Panc1 (cell line): ENCODE data around the gene CDK17.

Experiments
- POLR2AphosphoS5 ChIP-seq: IDR thresholded peaks from 2 replicates; pipeline ENCODE4 v1.6.1; 2012; ENCODE audit warnings: mild to moderate bottlenecking, low read depth, low read length, moderate library complexity
- SIN3A ChIP-seq: IDR thresholded peaks from 2 replicates; pipeline ENCODE4 v1.6.1; 2012; ENCODE audit warnings: low read depth, mild to moderate bottlenecking, low read length, moderate library complexity, borderline replicate concordance; ENCODE audit not compliant: insufficient read depth
- TCF7L2 ChIP-seq: IDR thresholded peaks from 2 replicates; pipeline ENCODE4 v1.6.1; 2011; ENCODE audit warnings: mild to moderate bottlenecking, low read depth, low read length, inconsistent platforms
- TF ChIP-seq, protein P1 (sequence below), 2 experiments: IDR thresholded peaks; 2 replicates each; pipeline ENCODE4 v1.6.1; 2011 to 2012; ENCODE audit warnings: low read depth in 2 of 2, control low read depth in 1 of 2, low read length in 1 of 2, mild to moderate bottlenecking in 1 of 2, moderate library complexity in 1 of 2; ENCODE audit not compliant: insufficient read depth in 1 of 2
- TF ChIP-seq, protein P2 (sequence below): fragments of 450-650 bp; IDR thresholded peaks from 2 replicates; pipeline ENCODE4 v1.5.1; 2017; ENCODE audit warnings: mild to moderate bottlenecking

GRCh38 chr12:96344124-96344695 lies 56.0 kb downstream of the CDK17 start:
- TF ChIP-seq, protein P1, sequence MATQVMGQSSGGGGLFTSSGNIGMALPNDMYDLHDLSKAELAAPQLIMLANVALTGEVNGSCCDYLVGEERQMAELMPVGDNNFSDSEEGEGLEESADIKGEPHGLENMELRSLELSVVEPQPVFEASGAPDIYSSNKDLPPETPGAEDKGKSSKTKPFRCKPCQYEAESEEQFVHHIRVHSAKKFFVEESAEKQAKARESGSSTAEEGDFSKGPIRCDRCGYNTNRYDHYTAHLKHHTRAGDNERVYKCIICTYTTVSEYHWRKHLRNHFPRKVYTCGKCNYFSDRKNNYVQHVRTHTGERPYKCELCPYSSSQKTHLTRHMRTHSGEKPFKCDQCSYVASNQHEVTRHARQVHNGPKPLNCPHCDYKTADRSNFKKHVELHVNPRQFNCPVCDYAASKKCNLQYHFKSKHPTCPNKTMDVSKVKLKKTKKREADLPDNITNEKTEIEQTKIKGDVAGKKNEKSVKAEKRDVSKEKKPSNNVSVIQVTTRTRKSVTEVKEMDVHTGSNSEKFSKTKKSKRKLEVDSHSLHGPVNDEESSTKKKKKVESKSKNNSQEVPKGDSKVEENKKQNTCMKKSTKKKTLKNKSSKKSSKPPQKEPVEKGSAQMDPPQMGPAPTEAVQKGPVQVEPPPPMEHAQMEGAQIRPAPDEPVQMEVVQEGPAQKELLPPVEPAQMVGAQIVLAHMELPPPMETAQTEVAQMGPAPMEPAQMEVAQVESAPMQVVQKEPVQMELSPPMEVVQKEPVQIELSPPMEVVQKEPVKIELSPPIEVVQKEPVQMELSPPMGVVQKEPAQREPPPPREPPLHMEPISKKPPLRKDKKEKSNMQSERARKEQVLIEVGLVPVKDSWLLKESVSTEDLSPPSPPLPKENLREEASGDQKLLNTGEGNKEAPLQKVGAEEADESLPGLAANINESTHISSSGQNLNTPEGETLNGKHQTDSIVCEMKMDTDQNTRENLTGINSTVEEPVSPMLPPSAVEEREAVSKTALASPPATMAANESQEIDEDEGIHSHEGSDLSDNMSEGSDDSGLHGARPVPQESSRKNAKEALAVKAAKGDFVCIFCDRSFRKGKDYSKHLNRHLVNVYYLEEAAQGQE (IDR thresholded peaks at IDR 0.05; ENCODE audit: insufficient read depth in 1 of 2, low read depth in 2 of 2, low read length in 1 of 2), result no peak
- no peak for TF ChIP-seq POLR2AphosphoS5
- TF ChIP-seq, protein P2, sequence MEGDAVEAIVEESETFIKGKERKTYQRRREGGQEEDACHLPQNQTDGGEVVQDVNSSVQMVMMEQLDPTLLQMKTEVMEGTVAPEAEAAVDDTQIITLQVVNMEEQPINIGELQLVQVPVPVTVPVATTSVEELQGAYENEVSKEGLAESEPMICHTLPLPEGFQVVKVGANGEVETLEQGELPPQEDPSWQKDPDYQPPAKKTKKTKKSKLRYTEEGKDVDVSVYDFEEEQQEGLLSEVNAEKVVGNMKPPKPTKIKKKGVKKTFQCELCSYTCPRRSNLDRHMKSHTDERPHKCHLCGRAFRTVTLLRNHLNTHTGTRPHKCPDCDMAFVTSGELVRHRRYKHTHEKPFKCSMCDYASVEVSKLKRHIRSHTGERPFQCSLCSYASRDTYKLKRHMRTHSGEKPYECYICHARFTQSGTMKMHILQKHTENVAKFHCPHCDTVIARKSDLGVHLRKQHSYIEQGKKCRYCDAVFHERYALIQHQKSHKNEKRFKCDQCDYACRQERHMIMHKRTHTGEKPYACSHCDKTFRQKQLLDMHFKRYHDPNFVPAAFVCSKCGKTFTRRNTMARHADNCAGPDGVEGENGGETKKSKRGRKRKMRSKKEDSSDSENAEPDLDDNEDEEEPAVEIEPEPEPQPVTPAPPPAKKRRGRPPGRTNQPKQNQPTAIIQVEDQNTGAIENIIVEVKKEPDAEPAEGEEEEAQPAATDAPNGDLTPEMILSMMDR, result no peak
- no peak for TF ChIP-seq TCF7L2
- TF ChIP-seq SIN3A, result no peak
